Testis (tissue), 3 donors: ENCODE measurements around the gene GFRA1. TPM values are rescaled to one million over a fixed set of nuclear protein-coding genes. Genes with fewer than 3 reads are reported as not detected.

ENCODE experiments used
- DNase-seq: peaks from one replicate; pipeline ENCODE4 v3.0.0-alpha.2; 2019
- H3K27ac ChIP-seq, 2 donors: fragments of 200-600 bp; sonication (generic); one replicate each; pipeline ENCODE4 v1.5.1; 2019
- H3K27me3 ChIP-seq: fragments of 200-600 bp; sonication (generic); one replicate; pipeline ENCODE4 v1.5.1; 2019
- H3K36me3 ChIP-seq: fragments of 200-600 bp; sonication (generic); one replicate; pipeline ENCODE4 v1.5.1; 2017; ENCODE audit warnings: low read depth; ENCODE audit errors: missing control alignments
- H3K4me1 ChIP-seq: fragments of 200-600 bp; sonication (generic); one replicate; pipeline ENCODE4 v1.5.1; 2019
- H3K4me3 ChIP-seq, 2 donors: fragments of 200-600 bp; sonication (generic); one replicate each; pipeline ENCODE4 v1.5.1; 2017 to 2019
- H3K9me3 ChIP-seq: fragments of 200-600 bp; sonication (generic); one replicate; pipeline ENCODE4 v1.5.1; 2017
- POLR2A ChIP-seq: fragments of 450-650 bp; IDR thresholded peaks from one replicate; pipeline ENCODE4 v1.6.1; 2017; ENCODE audit warnings: antibody characterized with exemption, mild to moderate bottlenecking, moderate library complexity
- WGBS, 2 donors: methylation state at CpG; one replicate each; pipeline ENCODE4 v1.1.5; 2018; 5-methylcytosine and 5-hydroxymethylcytosine counted together
- intact Hi-C: fragments of 100-400 bp; cut with DNase I; formaldehyde crosslinking; loops from one replicate; pipeline ENCODE4 v1.15.1; 2023; ENCODE audit warnings: low total_unique reads
- polyA plus RNA-seq: library from polyadenylated mRNA; stranded (reverse); fragments of 350-450 nt; fragmentation: Illumina TruSeq; extraction: RNeasy Lipid Tissue Mini Kit (QIAGEN cat#74804); gene quantifications from one replicate; pipeline ENCODE4 v1.2.3, GENCODE V29; 2014; ENCODE audit warnings: low read depth, low replicate concordance; ENCODE audit not compliant: insufficient read depth
- total RNA-seq, 2 donors: library from RNA; depleted of rRNA; stranded (reverse); fragments of >200 nt; gene quantifications; one replicate each; pipeline ENCODE4 v1.2.3, GENCODE V29; 2016
- TF ChIP-seq, protein P1 (sequence below), 3 experiments: fragments of 450-650 bp in 2 of 3; fragments of 200-600 bp in 1 of 3; sonication (generic) in 1 of 3; IDR thresholded peaks; one replicate each; pipeline ENCODE4 v1.5.1; 2016 to 2019; ENCODE audit warnings: antibody characterized with exemption in 3 of 3, mild to moderate bottlenecking in 2 of 3, moderate library complexity in 1 of 3

GFRA1 gene
- total and polyA plus RNA-seq, 3 donors from 2014 or later = 8.6 to 23.8 (median 17.7) TPM

GRCh38 chr10:116136261-116136660, 136.7 kb downstream of the GFRA1 start:
- Histone ChIP-seq H3K4me1 (no peaks in the 10 kb centered on the region), H3K36me3 (no peaks in the 10 kb centered on the region), H3K27ac (no peak overlapping the region), H3K27me3 (no peaks in the 10 kb centered on the region), H3K4me3 (no peak overlapping the region), H3K9me3 (no peaks in the 10 kb centered on the region)
- DNase-seq = no peak
- intact Hi-C loops = no loop called here
- no peak for TF ChIP-seq POLR2A
- TF ChIP-seq, protein P1, sequence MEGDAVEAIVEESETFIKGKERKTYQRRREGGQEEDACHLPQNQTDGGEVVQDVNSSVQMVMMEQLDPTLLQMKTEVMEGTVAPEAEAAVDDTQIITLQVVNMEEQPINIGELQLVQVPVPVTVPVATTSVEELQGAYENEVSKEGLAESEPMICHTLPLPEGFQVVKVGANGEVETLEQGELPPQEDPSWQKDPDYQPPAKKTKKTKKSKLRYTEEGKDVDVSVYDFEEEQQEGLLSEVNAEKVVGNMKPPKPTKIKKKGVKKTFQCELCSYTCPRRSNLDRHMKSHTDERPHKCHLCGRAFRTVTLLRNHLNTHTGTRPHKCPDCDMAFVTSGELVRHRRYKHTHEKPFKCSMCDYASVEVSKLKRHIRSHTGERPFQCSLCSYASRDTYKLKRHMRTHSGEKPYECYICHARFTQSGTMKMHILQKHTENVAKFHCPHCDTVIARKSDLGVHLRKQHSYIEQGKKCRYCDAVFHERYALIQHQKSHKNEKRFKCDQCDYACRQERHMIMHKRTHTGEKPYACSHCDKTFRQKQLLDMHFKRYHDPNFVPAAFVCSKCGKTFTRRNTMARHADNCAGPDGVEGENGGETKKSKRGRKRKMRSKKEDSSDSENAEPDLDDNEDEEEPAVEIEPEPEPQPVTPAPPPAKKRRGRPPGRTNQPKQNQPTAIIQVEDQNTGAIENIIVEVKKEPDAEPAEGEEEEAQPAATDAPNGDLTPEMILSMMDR (IDR thresholded peaks at IDR 0.05) = no peak
- 60 to 63% methylated on average over 4 of the region's 4 CpGs for WGBS, 2 donors

- 69 to 74% methylated on average over 3 of the region's 3 CpGs for WGBS, 2 donors
- H3K4me3 ChIP-seq = no peak overlapping the region
- intact Hi-C loops = no loop called here
- no peaks in the 10 kb centered on the region for H3K9me3 ChIP-seq
- TF ChIP-seq, protein P1 (IDR thresholded peaks at IDR 0.05) = no peak
- TF ChIP-seq POLR2A = no peak
- no peak overlapping the region for H3K27ac ChIP-seq
- no peaks in the 10 kb centered on the region for H3K4me1 ChIP-seq
- no peaks in the 10 kb centered on the region for H3K27me3 ChIP-seq
- DNase-seq = no peak
- H3K36me3 ChIP-seq = no peaks in the 10 kb centered on the region
These were observed 138.7 kb downstream of the GFRA1 start for GRCh38 chr10:116134322-116134721.

DNA sequence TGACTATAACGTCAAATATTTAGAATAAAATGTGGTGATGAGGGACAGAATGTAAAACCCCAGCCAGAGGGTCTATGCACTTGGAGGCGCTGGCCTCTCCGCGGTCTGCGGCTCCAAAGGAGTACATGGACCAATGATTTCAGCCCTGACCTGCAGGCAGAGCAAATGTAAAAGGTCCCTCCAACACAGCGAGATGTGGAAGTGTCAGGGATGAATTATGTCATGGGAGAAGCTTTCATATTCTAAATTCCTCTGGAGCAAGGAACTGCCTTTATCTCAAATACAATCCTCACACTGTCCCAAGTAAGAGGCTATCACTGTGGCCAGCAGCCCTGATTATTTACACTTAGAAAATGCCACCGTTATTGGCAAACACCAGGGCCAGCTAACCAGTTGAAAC, 139.4 kb downstream of the GFRA1 start:
- TF ChIP-seq, protein P1 (IDR thresholded peaks at IDR 0.05) = no peak
- TF ChIP-seq POLR2A = no peak
- Histone ChIP-seq H3K4me1 (no peaks in the 10 kb centered on the region), H3K9me3 (no peaks in the 10 kb centered on the region), H3K4me3 (no peak overlapping the region), H3K27me3 (no peaks in the 10 kb centered on the region), H3K27ac (no peak overlapping the region), H3K36me3 (no peaks in the 10 kb centered on the region)
- intact Hi-C loops = no loop called here
- 49 to 58% methylated on average over 7 of the region's 7 CpGs for WGBS, 2 donors
- no peak for DNase-seq

DNA sequence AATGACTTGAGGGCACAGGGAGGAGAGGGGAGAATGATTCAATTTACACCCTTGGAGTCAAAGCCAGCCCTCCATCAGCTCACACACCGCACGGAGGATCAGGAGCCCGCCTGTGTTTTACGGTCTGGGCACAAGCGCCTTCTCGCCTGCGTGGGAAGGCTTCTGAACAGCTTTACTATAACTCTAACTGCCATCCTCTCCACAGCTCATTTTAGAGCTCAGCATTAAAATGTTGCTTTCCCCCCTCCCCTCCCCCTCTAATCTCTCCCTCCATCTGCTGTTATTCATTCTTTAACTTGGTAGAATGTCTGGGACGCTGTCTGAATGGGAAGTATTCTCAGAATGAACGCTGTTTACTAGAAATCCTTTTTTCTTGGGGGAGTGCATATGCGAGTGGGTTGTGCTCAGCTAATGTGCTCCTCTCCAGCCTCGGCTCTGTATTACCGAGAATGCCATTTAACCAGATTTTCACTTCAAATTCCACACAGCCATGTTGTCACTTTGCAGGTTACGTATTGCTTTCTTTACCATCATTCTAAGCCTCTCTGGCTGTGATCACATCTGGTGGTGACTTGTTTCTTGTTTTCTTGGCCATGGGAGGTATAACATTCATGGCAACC, 140.1 kb downstream of the GFRA1 start:
- Histone ChIP-seq H3K36me3 (no peaks in the 10 kb centered on the region), H3K27me3 (no peaks in the 10 kb centered on the region), H3K27ac (no peak overlapping the region), H3K4me1 (no peaks in the 10 kb centered on the region), H3K9me3 (no peaks in the 10 kb centered on the region), H3K4me3 (no peak overlapping the region)
- intact Hi-C loops = no loop called here
- TF ChIP-seq POLR2A = no peak
- TF ChIP-seq, protein P1 (IDR thresholded peaks at IDR 0.05) = no peak
- WGBS, 2 donors = 48 to 50% methylated on average over 13 of the region's 13 CpGs
- DNase-seq = no peak

- DNase-seq = no peak
- intact Hi-C loops = no loop called here
- Histone ChIP-seq H3K4me1 (no peaks in the 10 kb centered on the region), H3K9me3 (no peaks in the 10 kb centered on the region), H3K36me3 (no peaks in the 10 kb centered on the region), H3K27me3 (no peaks in the 10 kb centered on the region), H3K27ac (no peak overlapping the region), H3K4me3 (no peak overlapping the region)
- no peak for TF ChIP-seq POLR2A
- TF ChIP-seq, protein P1 (IDR thresholded peaks at IDR 0.05) = no peak
- WGBS, 2 donors = 43 to 94% methylated on average over 1 of the region's 1 CpG
These were observed 143.0 kb downstream of the GFRA1 start for GRCh38 chr10:116130006-116130405.
